Measurements from ENCODE around the gene ABHD4.
"Not testable (repeated sequence)": the region's sequence is repeated elsewhere in the genome, so short reads cannot be mapped to it uniquely, and the experiment has no call there.

Gene ABHD4

DNA sequence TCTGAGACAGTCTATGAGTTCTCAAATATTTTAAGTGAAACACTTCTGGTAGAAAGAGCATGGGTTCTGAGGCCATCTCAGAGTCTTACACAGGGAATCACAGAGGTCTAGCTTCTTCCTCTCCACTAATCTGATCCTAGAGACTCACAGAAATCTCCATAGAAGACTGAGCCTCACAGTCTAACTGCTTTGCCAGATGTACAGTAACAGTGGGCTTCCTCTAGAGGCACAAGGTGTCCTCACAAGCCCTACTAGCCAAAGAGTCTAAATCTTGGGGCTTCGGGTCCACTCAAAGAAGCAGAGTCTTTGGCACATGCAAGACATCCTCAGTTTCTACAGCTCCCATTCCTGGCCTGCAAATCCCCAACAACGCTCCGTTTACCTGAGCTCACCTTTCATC, 32.0 kb downstream of the ABHD4 start:
- no peak for DNase-seq

DNA sequence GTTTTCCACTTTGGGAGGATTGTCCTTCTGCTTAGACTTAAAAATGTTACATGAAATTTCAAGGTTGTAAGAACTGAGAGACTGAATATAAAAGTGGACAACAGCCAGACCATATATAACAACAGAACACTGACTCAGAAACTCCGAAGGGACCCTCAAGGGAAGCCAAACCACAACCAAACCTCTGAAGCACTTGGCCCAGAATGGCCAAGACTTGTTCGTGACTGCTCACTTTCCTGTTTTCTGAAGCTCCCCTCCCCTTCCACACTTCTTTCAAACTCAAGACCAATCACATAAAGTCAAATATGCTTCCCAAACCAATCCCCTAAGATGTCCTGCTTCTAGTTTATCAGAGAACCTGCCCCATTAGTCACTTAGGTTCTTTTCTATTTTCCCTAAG, 32.4 kb downstream of the ABHD4 start:
- no peak for DNase-seq

DNA sequence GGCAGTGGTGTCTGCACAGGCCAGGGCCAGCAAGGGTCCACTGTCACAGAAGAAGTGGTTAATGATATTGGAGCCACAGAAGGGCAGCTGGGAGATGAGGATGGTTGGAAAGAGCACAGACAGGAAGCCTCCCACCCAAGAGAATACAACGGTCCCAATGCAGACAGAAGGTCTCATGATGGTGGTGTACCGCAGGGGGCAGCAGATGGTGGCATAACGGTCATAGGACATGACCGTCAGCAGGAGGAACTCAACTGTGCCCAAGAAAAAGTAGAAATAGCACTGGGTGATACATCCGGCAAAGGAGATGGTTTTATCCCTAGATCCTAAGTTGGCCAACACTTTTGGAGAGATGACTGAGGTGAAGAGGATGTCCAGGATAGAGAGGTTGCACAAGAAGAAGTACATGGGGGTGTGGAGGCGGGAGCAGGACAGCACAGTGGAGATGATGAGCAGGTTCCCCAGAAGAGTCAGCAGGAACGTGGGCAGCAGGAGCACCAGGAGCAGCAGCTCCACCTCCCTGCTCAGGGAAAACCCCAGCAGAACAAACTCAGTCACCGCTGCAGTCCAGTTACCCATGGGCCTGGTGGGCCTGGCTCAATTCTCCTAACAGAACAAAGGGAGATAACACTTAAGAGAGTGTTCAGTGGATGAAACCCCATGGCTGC, 36.3 kb downstream of the ABHD4 start:
- DNase-seq: no peak

DNA sequence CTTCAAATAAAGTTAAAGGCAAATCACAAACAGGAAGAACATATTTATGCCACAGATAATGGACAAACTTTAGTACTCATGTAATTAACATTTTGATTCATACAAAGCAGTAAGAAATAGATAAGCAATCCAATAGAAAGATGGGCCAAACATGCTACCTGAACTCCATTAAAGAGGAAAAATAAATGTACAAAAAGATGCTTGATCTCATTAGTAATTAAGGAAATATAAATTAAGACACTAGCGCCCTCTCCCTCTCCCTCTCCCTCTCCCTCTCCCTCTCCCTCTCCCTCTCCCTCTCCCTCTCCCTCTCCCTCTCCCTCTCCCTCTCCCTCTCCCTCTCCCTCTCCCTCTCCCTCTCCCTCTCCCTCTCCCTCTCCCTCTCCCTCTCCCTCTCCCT, 37.9 kb downstream of the ABHD4 start:
- not testable (repeated sequence) for DNase-seq

DNA sequence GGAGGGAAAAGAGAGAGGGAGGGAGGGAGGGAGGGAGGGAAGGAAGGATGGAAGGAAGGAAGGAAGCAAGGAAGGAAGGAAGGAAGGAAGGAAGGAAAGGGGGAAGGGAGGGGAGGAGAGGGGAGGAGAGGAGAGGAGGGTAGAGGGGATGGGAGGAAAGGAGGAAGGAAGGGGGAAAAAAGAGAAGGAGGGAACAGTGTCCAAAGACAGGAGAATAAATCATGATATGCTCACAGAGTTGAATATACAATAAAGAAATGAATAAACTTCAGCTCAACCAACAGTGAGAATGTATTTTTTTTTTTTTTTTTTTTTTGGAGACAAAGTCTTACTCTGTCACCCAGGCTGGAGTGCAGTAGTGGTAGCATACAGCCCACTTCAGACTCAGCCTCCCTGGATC, 42.1 kb downstream of the ABHD4 start:
- DNase-seq: no peak

DNA sequence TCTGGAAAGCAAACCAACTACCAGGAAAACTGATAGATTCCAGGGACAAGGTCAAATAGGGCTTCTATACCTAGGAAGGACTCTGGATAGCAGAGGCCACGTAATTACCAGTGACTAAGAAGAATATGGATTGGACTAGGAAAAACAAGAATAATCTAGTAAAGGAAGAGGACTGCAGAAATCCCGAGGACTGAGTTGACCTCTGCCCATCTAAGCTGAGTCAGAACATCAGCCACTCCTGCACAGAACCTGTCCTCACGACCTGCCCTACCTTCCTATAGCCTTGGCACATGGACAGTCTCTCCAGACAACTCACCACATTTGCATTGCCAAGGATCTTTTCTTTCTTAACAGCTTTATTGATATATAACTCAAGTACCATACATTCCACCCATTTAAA, 43.7 kb downstream of the ABHD4 start:
- no peak for DNase-seq

DNA sequence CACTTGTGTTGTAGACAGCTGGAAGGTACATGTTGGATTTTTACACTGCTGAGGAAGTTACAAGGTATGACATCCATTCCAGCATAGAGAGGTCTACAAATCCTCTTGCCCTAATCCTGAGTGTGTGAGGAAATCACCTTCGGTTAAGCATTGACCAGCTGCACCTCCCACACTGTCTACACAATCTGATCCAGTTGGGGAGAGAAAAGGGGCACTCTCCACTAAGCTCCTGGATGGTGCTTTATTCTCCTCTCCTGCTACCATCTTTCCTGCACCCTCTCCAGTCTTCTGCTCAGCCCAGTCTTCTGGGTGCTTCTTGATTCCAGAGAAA, 46.2 kb downstream of the ABHD4 start, which contains the start of gene OR6J1:
TSS of gene OR6J1 (minus strand) at position 48 of the 331 bp plus-strand sequence. CDS start 9,541 bp downstream, outside the sequence.
- DNase-seq: no peak

DNA sequence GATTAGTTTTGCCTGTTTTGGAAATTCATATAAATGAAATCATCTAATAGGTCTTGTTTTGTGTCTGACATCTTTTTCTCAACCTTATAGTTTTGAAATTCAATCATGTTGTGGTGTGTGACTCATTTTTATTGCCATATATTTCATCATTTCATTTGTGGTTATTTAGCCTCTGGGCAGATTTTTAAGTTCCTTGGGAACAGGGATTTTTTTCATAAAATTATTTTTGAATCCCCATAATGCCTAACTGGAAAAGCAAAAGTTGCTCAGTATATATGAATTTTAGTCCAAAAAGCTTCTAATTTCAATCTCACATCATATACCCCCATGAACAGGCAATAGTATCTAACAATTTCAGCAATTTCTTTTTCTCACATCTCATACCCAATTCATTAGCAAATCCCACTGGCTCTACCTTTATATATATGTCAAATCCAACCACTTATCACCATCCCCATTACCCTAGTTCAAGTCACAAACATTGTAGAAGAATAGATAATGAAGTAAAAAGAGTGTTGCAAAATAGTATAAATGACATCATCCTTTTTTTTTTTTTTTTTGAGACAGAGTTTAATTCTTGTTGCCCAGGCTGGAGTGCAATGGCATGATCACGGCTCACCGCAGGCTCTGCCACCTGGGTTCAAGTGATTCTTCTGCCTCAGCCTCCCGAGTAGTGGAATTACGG, 48.6 kb downstream of the ABHD4 start:
- no peak for DNase-seq

DNA sequence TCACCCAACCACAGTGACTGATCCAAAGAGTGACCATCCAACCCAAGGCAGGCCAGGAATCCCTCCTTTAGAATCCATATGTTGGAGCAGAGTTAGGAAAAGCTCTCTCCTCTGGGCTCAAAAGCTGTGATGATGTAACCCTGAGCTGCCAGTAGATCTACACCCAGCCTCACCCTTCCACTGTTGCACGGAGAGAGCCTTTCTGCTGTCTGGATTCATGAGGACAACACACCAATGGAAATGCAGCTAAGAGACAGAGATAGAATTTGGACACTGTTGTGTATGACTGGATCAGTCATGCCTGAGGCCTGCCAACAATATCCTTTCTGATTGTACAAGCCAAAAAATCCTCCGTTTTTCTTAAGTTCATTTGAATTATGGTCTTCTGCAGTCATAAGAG, 50.4 kb downstream of the ABHD4 start:
- DNase-seq: no peak

DNA sequence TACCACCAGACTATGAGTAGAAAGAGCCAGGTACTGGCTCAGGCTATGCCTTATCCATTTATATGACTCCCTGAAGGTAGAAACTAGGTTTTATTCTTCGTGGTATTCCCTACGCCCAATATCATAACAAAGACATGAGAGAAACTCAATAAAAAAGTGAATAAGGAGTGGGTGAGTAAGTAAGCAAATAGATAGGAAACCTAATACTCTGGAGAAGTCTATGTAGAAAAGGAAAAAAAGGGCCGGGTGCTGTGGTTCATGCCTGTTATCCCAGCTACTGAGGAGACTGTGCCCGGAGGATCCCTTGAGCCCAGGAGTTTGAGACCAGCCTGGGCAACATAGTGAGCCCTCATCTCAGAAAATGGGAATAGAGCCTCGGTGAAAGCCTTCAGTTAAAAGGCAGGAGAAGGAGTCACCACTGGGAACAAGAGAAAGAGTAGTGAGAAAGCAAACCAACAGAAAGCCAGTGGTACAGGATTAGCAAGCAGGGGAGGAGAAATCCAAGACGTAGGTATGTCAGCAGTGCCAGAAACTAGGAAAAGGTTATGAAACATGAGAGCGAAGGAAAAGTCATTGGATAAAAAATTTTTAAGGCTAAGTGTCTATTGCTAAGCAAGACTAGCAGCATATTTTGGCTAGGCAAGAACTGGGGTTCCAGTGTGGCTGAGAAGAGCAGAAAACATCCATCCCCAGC, 52.1 kb downstream of the ABHD4 start:
- DNase-seq: no peak

DNA sequence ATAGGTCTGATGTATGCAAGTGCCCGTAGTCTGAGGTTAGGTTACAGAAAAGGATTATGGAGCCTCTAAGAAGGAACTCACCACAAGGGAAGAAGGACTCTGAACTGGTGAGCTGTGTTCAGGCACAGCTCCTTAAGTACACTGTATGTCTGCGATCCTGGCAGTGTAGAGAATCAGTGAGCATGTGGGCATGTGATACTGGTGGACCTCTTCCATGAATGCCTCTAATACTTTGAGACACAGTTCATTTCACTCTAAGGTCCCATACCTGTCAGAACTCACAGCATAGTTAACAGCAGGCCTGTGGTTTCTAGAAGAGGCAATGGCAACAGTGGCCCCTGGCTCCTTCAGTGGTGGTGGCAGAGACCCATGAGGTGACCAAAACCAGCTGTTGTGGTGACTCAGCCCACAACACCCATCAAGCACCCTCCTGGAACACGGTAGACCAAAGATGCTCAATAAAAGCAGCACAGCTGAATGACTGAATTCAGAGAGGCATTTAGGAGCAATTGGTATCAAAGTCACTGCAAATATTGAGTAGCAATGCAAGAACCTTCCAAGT, 52.9 kb downstream of the ABHD4 start:
- DNase-seq: no peak

DNA sequence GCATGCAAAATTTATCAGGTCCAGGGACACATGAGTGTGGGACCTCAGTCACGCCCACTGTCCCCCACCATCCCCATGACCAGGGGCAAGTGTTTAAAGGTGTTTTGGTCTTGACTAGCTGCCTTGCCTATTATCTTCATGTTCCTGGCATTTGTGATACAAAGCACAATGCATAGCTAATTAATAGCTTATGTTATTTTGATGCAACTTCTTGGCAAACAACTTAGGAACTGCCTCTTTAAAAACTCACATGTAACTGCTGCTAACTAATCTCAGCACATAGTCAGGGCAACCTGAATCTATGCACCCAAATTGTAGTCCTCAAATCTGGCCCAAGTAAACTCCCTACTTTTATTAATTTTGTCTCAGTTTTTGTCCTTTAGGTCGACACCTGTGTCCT, 53.5 kb downstream of the ABHD4 start:
- no peak for DNase-seq

DNA sequence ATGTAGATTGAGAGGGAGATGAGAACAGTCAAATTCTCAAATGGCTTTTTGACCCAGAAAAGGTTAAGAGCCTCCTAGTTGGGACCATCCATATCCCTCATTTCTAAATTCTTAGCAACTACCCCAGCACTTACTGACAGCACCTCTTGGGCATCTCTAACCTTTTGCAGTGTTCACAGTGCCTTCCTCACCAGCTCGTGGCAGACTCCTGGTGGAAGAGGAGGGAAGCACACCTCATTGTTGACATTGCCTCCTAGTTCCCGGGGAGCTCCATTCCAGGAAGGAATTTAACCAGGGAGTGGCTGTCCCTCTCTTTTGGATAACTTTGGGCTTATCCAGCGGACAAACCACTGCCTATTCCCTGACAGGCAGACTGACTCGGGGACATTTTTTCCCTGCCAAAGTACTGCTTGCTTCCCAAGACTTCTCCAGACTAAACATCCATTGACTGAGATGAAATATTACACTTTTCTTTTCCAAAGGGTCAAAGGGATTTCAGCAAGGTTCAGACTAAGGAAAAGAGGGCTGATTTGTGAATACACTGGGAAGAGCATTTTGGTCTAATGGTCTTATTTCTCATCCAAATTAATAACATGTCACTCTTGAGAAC, 55.0 kb downstream of the ABHD4 start:
- DNase-seq: no peak

DNA sequence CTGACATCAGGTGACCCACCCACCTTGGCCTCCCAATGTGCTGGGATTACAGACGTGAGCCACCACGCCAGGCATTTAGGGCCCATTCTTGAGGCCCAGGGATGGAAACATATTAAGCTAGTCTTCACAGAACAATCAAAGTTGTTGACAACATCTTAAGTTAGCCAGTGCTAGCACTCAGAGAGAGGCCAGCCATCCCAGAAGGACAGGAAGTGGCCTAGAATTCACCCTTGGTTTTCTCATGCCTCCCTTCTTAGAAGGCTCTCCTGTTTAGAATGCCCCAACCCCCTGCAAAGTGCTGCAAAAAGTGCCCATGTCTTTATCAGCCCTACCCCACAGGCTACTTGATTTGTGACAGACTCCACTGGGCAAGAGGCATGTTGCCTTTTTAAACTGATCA, 58.1 kb downstream of the ABHD4 start:
- DNase-seq: no peak

DNA sequence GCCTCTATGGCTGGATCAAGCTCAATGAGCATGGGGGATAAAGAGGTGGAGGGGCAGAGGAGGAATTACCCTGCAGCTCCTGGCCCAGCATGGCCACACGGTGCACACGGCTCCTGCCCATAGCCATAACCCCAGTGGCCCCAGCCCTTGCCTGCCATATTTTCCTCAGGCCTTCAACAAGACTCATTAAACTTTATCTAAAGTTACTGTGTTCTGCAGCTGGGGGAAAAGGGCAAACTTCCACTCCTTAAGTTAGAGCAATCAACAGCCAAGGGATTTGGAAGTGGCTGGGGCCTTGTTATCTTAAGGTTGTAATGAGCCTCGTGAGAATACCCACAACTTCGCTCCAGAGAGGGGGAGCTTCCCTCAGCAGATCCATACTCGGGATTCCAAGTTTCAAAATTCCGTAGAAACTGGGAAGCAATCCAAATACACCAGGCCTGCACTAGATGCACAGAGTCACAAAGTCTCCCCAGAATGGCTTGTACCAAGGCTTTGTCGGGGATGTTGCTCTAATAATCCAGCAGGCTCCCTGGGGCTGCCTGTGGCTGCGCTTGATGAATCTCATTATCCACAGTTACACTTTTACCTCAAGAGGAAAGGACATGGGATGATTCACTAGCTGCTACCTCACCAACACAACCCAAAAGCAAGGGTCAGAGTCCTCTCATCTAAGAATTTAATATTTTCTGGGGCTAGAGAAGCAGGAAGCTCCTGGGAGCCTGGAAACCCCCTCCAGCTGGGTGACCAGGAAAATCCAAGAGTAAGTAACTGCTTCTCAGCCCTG, 59.0 kb downstream of the ABHD4 start:
- DNase-seq: no peak

DNA sequence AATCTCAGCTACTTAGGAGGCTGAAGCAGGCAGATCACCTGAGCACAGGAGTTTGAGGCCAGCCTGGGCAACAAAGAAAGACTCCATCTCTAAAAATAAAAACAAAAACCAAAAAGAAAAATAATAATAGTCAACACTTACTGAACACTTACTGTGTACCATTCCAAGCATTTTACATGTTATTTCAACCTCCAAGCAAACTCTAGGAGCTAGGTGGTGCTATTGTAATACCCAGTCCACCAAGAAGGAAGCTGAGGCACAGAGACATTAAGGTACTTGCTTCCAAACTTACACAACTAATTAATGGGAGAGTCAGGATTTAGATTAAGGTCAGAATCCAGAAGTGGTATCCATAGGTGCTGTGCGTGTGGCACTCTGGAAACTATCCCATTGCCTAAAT, 59.8 kb downstream of the ABHD4 start:
- no peak for DNase-seq

DNA sequence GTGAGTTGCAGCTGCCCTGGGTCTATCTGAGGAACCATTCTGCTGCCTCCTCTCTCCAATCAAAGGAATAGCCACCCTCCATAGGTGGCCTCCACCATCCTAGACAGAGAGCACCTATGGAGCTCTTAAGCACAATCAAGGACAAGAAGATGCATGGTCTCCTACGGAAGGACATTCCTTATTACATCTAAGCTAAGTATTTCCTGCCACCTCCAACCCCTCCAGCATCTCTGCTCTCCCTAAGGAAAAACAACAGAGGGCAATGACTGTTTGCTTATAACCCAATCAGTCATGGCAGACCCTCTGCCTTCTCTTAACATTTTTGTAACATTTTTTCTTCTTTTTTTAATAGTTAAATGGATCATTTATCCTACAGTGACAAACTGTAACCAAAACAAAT, 60.8 kb downstream of the ABHD4 start:
- no peak for DNase-seq

DNA sequence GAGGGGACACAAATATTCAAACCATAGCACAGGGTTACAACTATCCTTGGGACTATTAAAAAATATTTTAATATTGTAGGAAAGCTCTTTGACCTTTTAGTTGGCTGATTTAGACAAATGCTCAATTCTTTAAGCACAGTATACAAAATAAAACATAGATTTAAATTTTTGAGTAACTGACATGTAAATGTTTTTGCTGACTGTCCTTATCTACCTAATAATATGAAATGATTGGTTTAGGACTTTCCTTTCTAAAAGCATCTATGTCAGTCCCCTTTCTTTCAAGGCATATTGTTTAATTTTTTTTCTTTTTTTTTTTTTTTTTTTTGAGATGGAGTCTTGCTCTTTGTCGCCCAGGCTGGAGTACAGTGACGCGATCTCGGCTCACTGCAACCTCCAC, 62.6 kb downstream of the ABHD4 start:
- no peak for DNase-seq

All from right forelimb (tissue), 1 donor.